ENCODE measurements around the gene ISYNA1.

The ISYNA1 gene

GRCh38 chr19:18390065-18390907, 47.6 kb downstream of the ISYNA1 start:
- DNase-seq = no peak

GRCh38 chr19:18389726-18390064, 48.2 kb downstream of the ISYNA1 start:
- DNase-seq = no peak

GRCh38 chr19:18388960-18389725, 48.8 kb downstream of the ISYNA1 start:
- DNase-seq = no peak

GRCh38 chr19:18388100-18388959, 49.6 kb downstream of the ISYNA1 start:
- DNase-seq = peak; percentile 94

GRCh38 chr19:18386543-18387271, 51.2 kb downstream of the ISYNA1 start:
- DNase-seq = no peak

- peak; percentile 33 for DNase-seq
These were observed 52.0 kb downstream of the ISYNA1 start, which contains the start of gene GDF15 for GRCh38 chr19:18385675-18386542. Gene GDF15 (plus strand): TSS chr19:18386158. CDS start chr19:18386190, 32 bp downstream.

GRCh38 chr19:18385359-18385674, 52.6 kb downstream of the ISYNA1 start:
- no peak for DNase-seq

- DNase-seq = no peak
These were observed 53.2 kb downstream of the ISYNA1 start for GRCh38 chr19:18384775-18385174.

Data from eye (tissue), 1 donor.